Activated T-cell treated with anti-CD3 and anti-CD28 coated beads, Interleukin-2, amount 50 U/mL, for 24 hours (primary cell): ENCODE measurements around the gene GRIA2.
"Not testable (repeated sequence)": the region's sequence is repeated elsewhere in the genome, so short reads cannot be mapped to it uniquely, and the experiment has no call there.

ENCODE experiments used
- DNase-seq: peaks from one replicate; pipeline ENCODE4 v3.0.0-alpha.2; 2020
- H3K27ac Mint-ChIP-seq: 2 replicates; pipeline ENCODE4 v1.8.0; 2020; ENCODE audit warnings: mild to moderate bottlenecking, mixed read lengths
- H3K27me3 Mint-ChIP-seq: 2 replicates; pipeline ENCODE4 v1.8.0; 2020; ENCODE audit warnings: mixed read lengths
- H3K36me3 Mint-ChIP-seq: 2 replicates; pipeline ENCODE4 v1.8.0; 2020; ENCODE audit warnings: low read depth, mixed read lengths
- H3K4me1 Mint-ChIP-seq: 2 replicates; pipeline ENCODE4 v1.8.0; 2020; ENCODE audit warnings: low read depth, mixed read lengths
- H3K4me3 Mint-ChIP-seq: 2 replicates; pipeline ENCODE4 v1.8.0; 2020; ENCODE audit warnings: mild to moderate bottlenecking, moderate library complexity, mixed read lengths
- H3K9me3 Mint-ChIP-seq: 2 replicates; pipeline ENCODE4 v1.8.0; 2020; ENCODE audit warnings: mixed read lengths

Gene GRIA2

GRCh38 chr4:157220371-157220881 is at the start of gene GRIA2:
Gene GRIA2 (plus strand): TSS chr4:157220728. CDS start chr4:157221043, 315 bp downstream.
- peaks cover 2% of the 10 kb centered on the region for H3K36me3 Mint-ChIP-seq
- peaks cover 46% of the 10 kb centered on the region for H3K27me3 Mint-ChIP-seq
- H3K9me3 Mint-ChIP-seq = peaks cover 7% of the 10 kb centered on the region
- peak; percentile 29 for DNase-seq
- H3K27ac Mint-ChIP-seq = no peak within 1 kb of the TSS
- no peaks in the 10 kb centered on the region for H3K4me1 Mint-ChIP-seq
- no peak within 1 kb of the TSS for H3K4me3 Mint-ChIP-seq

GRCh38 chr4:157172011-157172410 is 48.5 kb upstream of the GRIA2 start:
- DNase-seq = no peak
- H3K9me3 Mint-ChIP-seq = peaks cover 3% of the 10 kb centered on the region
- no peaks in the 10 kb centered on the region for H3K27me3 Mint-ChIP-seq
- no peak overlapping the region for H3K27ac Mint-ChIP-seq
- H3K4me1 Mint-ChIP-seq = no peaks in the 10 kb centered on the region
- no peak overlapping the region for H3K4me3 Mint-ChIP-seq
- H3K36me3 Mint-ChIP-seq = no peaks in the 10 kb centered on the region

GRCh38 chr4:157180268-157180667 is 40.3 kb upstream of the GRIA2 start:
- H3K4me3 Mint-ChIP-seq, DNase-seq, H3K36me3 Mint-ChIP-seq, H3K9me3 Mint-ChIP-seq, H3K4me1 Mint-ChIP-seq, H3K27ac Mint-ChIP-seq, H3K27me3 Mint-ChIP-seq: not testable (repeated sequence)

GRCh38 chr4:157184300-157184699 is 36.2 kb upstream of the GRIA2 start:
- H3K36me3 Mint-ChIP-seq = no peaks in the 10 kb centered on the region
- peaks cover 8% of the 10 kb centered on the region for H3K9me3 Mint-ChIP-seq
- no peaks in the 10 kb centered on the region for H3K4me1 Mint-ChIP-seq
- H3K4me3 Mint-ChIP-seq = no peak overlapping the region
- DNase-seq = no peak
- no peak overlapping the region for H3K27ac Mint-ChIP-seq
- H3K27me3 Mint-ChIP-seq = no peaks in the 10 kb centered on the region

- Mint-ChIP-seq H3K9me3 (peaks cover 11% of the 10 kb centered on the region), H3K4me3 (no peak overlapping the region), H3K36me3 (no peaks in the 10 kb centered on the region), H3K4me1 (no peaks in the 10 kb centered on the region), H3K27ac (no peak overlapping the region), H3K27me3 (no peaks in the 10 kb centered on the region)
- DNase-seq = no peak
Observed at GRCh38 chr4:157185363-157185762, 35.2 kb upstream of the GRIA2 start.

GRCh38 chr4:157195374-157195773 is 25.2 kb upstream of the GRIA2 start:
- no peak overlapping the region for H3K27ac Mint-ChIP-seq
- H3K4me3 Mint-ChIP-seq = no peak overlapping the region
- H3K4me1 Mint-ChIP-seq = no peaks in the 10 kb centered on the region
- peaks cover 2% of the 10 kb centered on the region for H3K9me3 Mint-ChIP-seq
- DNase-seq = no peak
- no peaks in the 10 kb centered on the region for H3K27me3 Mint-ChIP-seq
- H3K36me3 Mint-ChIP-seq = no peaks in the 10 kb centered on the region

GRCh38 chr4:157196046-157196445 is 24.5 kb upstream of the GRIA2 start:
- no peaks in the 10 kb centered on the region for H3K4me1 Mint-ChIP-seq
- no peaks in the 10 kb centered on the region for H3K27me3 Mint-ChIP-seq
- no peak overlapping the region for H3K4me3 Mint-ChIP-seq
- H3K27ac Mint-ChIP-seq = no peak overlapping the region
- H3K9me3 Mint-ChIP-seq = no peaks in the 10 kb centered on the region
- H3K36me3 Mint-ChIP-seq = no peaks in the 10 kb centered on the region
- DNase-seq = no peak

- no peak for DNase-seq
- Mint-ChIP-seq H3K9me3 (no peaks in the 10 kb centered on the region), H3K27me3 (no peaks in the 10 kb centered on the region), H3K4me3 (no peak overlapping the region), H3K27ac (no peak overlapping the region), H3K36me3 (no peaks in the 10 kb centered on the region), H3K4me1 (no peaks in the 10 kb centered on the region)
Observed at GRCh38 chr4:157204634-157205244, 15.8 kb upstream of the GRIA2 start.

GRCh38 chr4:157217708-157218107 is 2.8 kb upstream of the GRIA2 start:
- H3K36me3 Mint-ChIP-seq = peaks cover 2% of the 10 kb centered on the region
- no peak overlapping the region for H3K4me3 Mint-ChIP-seq
- no peak overlapping the region for H3K27ac Mint-ChIP-seq
- peaks cover 16% of the 10 kb centered on the region for H3K9me3 Mint-ChIP-seq
- no peak for DNase-seq
- no peaks in the 10 kb centered on the region for H3K4me1 Mint-ChIP-seq
- H3K27me3 Mint-ChIP-seq = peaks cover 36% of the 10 kb centered on the region

GRCh38 chr4:157219711-157220370 is 687 bp upstream of the GRIA2 start:
- H3K9me3 Mint-ChIP-seq = peaks cover 10% of the 10 kb centered on the region
- H3K27me3 Mint-ChIP-seq = peaks cover 46% of the 10 kb centered on the region
- H3K4me1 Mint-ChIP-seq = no peaks in the 10 kb centered on the region
- H3K27ac Mint-ChIP-seq = no peak overlapping the region
- H3K4me3 Mint-ChIP-seq = no peak overlapping the region
- no peak for DNase-seq
- H3K36me3 Mint-ChIP-seq = peaks cover 2% of the 10 kb centered on the region

GRCh38 chr4:157221426-157221894 is 932 bp downstream of the GRIA2 start:
- peaks cover 7% of the 10 kb centered on the region for H3K9me3 Mint-ChIP-seq
- DNase-seq = no peak
- H3K36me3 Mint-ChIP-seq = peaks cover 2% of the 10 kb centered on the region
- no peak overlapping the region for H3K4me3 Mint-ChIP-seq
- H3K4me1 Mint-ChIP-seq = no peaks in the 10 kb centered on the region
- H3K27ac Mint-ChIP-seq = no peak overlapping the region
- peaks cover 46% of the 10 kb centered on the region for H3K27me3 Mint-ChIP-seq

GRCh38 chr4:157221895-157222770 is 1.6 kb downstream of the GRIA2 start:
- no peak overlapping the region for H3K27ac Mint-ChIP-seq
- no peak for DNase-seq
- no peaks in the 10 kb centered on the region for H3K4me1 Mint-ChIP-seq

GRCh38 chr4:157222771-157223160 is 2.2 kb downstream of the GRIA2 start:
- no peak overlapping the region for H3K4me3 Mint-ChIP-seq
- no peaks in the 10 kb centered on the region for H3K4me1 Mint-ChIP-seq
- no peak for DNase-seq
- peaks cover 7% of the 10 kb centered on the region for H3K9me3 Mint-ChIP-seq
- peaks cover 46% of the 10 kb centered on the region for H3K27me3 Mint-ChIP-seq
- peaks cover 2% of the 10 kb centered on the region for H3K36me3 Mint-ChIP-seq
- no peak overlapping the region for H3K27ac Mint-ChIP-seq

More at GRCh38 chr4:157221895-157222770, 1.6 kb downstream of the GRIA2 start:
- Mint-ChIP-seq H3K36me3 (peaks cover 2% of the 10 kb centered on the region), H3K4me3 (no peak overlapping the region), H3K27me3 (peaks cover 46% of the 10 kb centered on the region), H3K9me3 (peaks cover 7% of the 10 kb centered on the region)

GRCh38 chr4:157223456-157223855 is 2.9 kb downstream of the GRIA2 start:
- DNase-seq = no peak

More at GRCh38 chr4:157223456-157223855, 2.9 kb downstream of the GRIA2 start:
- Mint-ChIP-seq H3K9me3 (peaks cover 7% of the 10 kb centered on the region), H3K4me3 (no peak overlapping the region), H3K27ac (no peak overlapping the region), H3K36me3 (peaks cover 2% of the 10 kb centered on the region), H3K4me1 (no peaks in the 10 kb centered on the region), H3K27me3 (peaks cover 46% of the 10 kb centered on the region)
